HG02938 (cell line): Measurements from ENCODE around the gene LLCFC1.

ENCODE experiments used
- ATAC-seq: cut with Tn5 transposase; IDR thresholded peaks from one replicate; pipeline ENCODE4 v1.9.1; 2021; ENCODE audit warnings: mild to moderate bottlenecking, moderate library complexity; ENCODE audit not compliant: unreplicated experiment

The LLCFC1 gene

GRCh38 chr7:142940966-142941535 lies 1.8 kb downstream of the LLCFC1 start:
- ATAC-seq = no peak

- ATAC-seq = no peak
These were observed 2.3 kb downstream of the LLCFC1 start for GRCh38 chr7:142941541-142941940.

GRCh38 chr7:142942746-142943145 lies 3.5 kb downstream of the LLCFC1 start:
- ATAC-seq = no peak

DNA sequence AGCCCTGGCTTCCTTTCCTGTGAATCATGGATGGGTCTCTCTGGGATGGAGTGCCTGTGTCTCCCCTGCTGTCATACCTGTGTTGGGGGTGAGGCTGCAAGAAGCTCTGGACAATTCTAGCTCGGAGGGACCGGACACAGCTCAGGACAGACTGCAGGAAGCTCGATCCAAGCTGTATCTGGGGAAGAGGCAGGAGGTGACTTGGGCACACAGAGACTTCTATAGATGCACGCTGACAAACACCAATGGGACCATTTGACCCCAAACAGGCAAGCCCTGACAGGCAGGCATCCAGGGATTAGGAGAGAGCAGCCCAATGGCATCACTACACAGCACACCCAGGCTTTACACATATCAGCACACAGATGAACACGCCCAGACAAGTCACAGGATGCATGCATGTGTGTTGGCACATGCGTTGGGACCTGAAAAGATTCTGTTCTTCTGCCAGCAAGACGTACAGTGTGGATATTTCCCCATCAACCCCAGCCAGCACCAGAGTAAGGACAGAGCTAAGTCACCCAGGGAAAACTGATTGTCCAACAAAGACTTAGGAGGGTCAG lies 4.5 kb downstream of the LLCFC1 start:
- no peak for ATAC-seq

DNA sequence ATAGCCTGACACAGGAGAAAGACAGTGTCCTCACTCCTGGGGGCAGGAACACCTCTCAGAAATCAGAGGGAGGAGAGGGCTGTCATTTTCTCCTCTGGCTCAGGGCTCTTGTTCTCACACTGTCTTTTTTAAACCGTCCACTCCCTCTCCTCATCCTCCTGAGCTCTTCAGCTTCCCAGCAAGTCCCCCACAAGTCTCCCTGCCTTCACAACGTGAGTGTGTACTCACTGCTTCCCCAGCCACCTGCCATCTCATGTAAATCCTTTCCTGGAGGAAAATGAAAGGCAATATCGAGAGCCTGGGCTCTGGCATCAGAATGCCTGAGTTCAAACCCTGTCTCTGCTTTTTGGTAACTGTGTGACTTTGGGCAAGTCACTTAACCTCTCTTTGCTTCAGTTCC lies 5.7 kb downstream of the LLCFC1 start:
- no peak for ATAC-seq

GRCh38 chr7:142948603-142949002 lies 9.3 kb downstream of the LLCFC1 start:
- ATAC-seq = no peak

DNA sequence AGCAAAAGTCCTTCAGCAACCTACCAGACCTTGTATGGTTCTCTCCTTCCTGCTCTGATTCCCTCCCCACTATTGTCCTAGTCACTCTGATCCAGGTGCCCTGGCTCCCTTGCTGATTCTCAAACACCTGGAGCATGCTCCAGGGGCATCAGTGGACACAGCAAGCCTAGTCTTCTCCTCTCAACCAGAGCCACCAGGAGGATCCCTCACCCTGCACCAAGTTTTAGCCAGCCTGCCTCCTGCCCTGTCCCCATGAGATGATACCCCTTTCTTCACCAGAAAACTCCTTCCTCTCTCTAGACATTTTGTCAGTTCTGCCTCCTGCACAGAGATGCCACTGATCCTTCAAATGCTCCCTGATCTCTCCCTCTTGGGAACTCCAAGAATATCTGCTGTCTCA lies 11.0 kb downstream of the LLCFC1 start:
- no peak for ATAC-seq

DNA sequence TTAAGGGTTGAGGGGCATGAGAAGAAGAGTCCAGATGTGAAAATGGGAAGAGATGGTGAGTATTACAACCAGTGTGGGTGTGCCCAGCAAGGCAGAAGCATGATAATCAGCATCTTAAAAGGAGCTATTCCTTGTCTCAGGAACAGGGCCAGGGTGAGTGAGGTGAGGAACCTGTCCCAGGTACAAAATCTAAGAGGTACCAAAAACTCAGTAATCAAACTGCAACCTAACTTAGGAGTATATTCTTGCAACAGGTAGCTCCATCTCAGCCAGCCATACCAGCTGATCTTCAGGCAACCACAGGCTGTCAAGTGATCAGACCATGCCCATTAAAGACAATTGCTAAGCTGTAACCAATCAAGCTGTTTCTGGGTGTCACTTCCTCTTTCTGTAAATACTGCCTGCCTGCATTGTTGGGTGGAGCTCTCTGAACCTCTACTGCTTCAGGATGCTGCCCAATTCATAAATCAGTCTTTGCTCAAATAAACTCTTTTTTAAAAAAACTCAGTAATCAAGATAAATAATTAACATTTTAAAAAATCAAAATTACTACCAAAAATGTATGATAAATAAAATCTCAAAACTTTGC lies 15.5 kb downstream of the LLCFC1 start:
- peak; percentile 87 for ATAC-seq

DNA sequence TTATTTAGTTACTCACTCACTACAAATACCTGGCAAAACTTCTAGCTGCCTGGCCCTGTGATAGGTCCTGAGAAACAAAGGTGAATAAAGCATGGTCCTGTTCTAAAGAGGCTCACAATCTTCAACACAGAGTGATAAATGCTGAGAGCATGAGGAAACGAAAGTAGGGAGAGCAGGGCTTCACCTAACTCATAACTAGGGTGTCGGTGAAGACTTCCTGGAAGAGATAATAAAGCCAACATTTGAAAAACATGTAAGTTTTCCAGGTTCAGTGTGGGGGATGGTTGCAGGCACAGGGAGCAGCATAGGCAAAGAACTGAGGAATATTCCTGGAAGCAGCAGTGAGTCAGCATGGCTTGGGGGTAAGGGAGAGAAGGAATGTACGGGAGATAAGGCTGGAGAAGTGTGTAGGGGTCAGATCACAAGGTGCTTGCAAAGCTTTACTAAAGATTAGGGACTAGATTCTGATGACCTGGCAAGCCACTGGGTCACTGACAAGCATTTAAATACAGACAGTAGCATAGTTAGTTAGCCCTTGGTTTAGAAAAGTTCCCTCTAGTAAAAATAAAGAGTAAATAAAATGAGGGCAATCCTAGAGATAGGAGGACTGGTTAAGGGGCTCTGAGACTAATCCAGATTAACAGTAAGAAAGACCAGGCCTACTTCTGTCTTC lies 17.8 kb downstream of the LLCFC1 start:
- ATAC-seq = no peak

DNA sequence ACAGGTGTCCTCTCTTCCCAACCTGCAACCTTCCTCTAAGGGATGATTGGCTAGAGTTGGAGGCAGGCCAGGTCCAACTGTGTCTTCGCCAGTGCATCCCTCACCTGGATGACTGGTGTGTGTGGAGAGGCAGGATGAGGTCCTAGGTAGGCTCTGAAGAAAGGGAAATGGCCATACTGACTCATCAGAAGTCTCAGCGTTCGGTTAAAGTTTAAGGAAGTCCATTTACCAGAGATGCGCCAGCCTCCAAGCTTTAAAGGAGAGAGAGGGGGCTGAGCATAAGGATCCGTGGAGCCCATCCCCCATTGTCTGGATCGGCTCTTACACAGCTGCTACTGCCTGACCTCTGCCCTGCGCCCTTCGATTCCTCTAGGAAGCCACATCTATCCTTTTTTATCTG lies 18.4 kb downstream of the LLCFC1 start:
- ATAC-seq = no peak

- ATAC-seq = no peak
These were observed 19.9 kb downstream of the LLCFC1 start for GRCh38 chr7:142959202-142959601.

DNA sequence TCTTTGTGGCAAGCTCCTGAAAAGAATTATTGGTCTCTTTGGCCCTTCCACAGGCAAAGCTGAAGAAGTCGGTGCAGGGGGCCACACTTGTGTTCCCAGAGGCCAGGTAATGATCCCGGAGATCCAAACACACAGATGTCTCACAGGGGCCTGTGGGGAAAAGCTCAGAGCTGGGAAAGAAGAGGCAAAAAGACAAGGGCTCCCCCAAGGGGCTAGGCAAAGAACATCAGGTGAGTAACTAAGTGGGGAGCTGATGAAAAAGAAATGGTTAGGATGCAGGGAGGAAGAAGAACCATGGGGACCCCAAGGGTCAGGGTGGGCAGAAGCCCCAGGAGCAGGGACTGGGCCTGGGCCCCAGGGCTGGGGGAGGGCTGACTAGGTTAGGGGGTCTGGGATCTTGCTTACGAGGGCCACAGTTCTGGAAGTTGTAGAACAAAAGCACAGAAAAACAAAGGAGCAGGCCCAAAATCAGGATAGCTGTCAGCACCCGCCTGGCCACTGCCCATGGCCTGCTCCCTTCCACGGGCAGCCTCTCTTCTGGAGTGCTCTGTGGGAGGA lies 21.8 kb downstream of the LLCFC1 start:
- ATAC-seq = no peak

DNA sequence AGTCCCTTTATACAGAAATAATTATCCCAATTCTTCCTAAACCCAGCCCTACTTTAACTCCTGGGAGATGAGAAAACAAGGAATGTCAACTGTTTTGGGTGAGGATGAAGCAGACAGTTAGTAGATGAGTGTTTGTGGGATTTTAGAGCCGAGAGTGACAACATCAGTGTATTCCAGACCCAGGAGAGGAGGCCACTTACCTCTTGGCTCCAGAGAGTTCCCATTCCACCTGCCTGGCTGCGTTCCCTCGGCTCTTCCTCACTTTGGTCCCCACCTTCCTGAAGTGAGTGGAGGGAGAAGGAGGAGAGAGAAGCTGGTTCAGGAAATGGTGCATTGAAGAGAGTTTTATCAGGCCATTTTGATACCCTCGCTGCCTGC lies 22.3 kb downstream of the LLCFC1 start:
- no peak for ATAC-seq

DNA sequence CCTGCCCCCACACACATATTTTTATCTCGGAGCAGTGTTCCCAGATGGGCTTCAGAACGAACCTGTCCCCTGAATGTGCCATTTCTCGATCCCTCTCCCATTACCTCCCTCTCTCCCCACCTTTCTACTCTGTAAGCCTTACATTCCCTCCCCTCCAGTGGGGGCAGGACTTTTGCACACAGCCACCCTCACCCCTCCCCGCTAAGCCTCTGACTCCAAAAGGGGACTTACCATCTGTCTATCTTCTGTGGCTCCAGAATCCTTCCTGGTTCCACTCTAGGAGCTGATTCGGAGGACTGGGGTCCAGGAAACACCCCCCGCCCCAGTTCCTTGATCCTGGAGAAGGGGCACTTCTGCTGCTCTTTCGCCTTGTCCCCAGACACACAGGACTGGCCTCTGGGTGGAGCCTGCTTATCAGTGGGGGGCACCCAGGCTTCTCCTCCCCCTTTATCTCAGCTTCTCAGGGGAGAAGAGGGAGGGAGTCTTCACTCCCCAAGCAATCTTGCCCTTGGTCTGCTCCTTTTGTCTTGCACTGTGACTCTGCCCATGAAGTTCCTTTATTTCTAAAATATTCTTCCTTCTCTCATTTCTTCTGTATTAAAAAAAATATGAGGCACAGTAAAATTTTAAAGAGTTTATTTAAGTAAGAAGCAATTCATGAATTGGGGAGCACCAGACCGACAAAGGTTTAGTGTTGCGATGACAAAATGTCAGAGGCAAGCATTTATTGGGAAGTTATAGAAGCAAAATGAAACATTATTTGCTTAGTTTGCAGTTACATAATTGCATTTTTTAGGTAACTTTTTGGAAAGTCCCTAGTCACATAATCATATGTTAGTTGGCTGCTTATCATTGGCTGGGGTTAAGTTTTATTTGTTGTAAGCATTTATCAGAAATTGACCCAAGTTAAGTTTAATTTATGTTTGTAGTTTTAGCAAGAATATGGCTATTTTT lies 23.0 kb downstream of the LLCFC1 start, which contains the start of gene KEL:
Gene KEL (minus strand): TSS at position 391 of the 954 bp plus-strand sequence. CDS start 157 bp downstream, at position 234.
- ATAC-seq = no peak

GRCh38 chr7:142962991-142963390 lies 23.7 kb downstream of the LLCFC1 start:
- no peak for ATAC-seq

GRCh38 chr7:142963993-142964392 lies 24.7 kb downstream of the LLCFC1 start:
- ATAC-seq = no peak

GRCh38 chr7:142964502-142965246 lies 25.4 kb downstream of the LLCFC1 start:
- ATAC-seq = no peak

- no peak for ATAC-seq
These were observed 28.9 kb downstream of the LLCFC1 start for GRCh38 chr7:142968229-142968628.

GRCh38 chr7:142969183-142969582 lies 29.9 kb downstream of the LLCFC1 start:
- ATAC-seq = no peak

- no peak for ATAC-seq
These were observed 35.3 kb downstream of the LLCFC1 start for GRCh38 chr7:142974626-142975025.
